Muscle layer of duodenum (tissue), 2 donors: ENCODE measurements around the gene ITGA2.

Source experiments
- H3K27ac ChIP-seq: one replicate; pipeline ENCODE4 v1.7.0; 2013; ENCODE audit warnings: mild to moderate bottlenecking, low read length
- H3K27me3 ChIP-seq: one replicate; pipeline ENCODE4 v1.7.0; 2013; ENCODE audit warnings: low read depth, mild to moderate bottlenecking, control low read depth, low read length
- H3K36me3 ChIP-seq, 2 donors: one replicate each; pipeline ENCODE4 v1.7.0; 2013; ENCODE audit warnings: low read length in 2 of 2, control low read depth in 1 of 2, mild to moderate bottlenecking in 1 of 2; ENCODE audit not compliant: insufficient read depth in 2 of 2, control insufficient read depth in 1 of 2
- H3K4me1 ChIP-seq, 2 donors: one replicate each; pipeline ENCODE4 v1.7.0; 2013; ENCODE audit warnings: low read length in 2 of 2, mild to moderate bottlenecking in 2 of 2, control low read depth in 1 of 2, moderate library complexity in 1 of 2; ENCODE audit not compliant: insufficient read depth in 2 of 2, control insufficient read depth in 1 of 2
- H3K4me3 ChIP-seq, 2 donors: one replicate each; pipeline ENCODE4 v1.7.0; 2013; ENCODE audit warnings: low read length in 2 of 2, low read depth in 1 of 2, mild to moderate bottlenecking in 1 of 2
- H3K9me3 ChIP-seq, 2 donors: one replicate each; pipeline ENCODE4 v1.7.0; 2013; ENCODE audit warnings: low read length in 2 of 2, control low read depth in 1 of 2, mild to moderate bottlenecking in 1 of 2; ENCODE audit not compliant: control insufficient read depth in 1 of 2
- donor health status: healthy.

Gene ITGA2

DNA sequence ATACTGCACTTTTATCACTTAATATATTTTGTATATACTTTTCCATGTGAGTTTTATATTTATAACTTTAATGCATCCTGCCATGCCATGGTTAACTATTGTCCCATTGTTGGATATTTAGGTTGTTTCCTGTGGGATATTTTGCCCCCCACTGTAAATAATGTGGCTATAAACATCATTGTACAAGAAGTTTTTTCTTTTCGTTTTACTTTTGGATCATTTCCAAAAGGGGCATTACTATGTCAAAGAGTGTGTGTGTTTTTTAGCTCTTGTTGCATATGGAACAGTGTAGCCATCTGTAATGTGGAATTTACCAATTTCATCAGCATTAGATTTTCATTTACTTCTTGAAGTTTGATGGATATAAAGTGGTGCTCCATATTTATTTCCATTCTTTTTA, 13.3 kb downstream of the ITGA2 start:
- Histone ChIP-seq H3K9me3 (no peaks in the 10 kb centered on the region), H3K27me3 (no peaks in the 10 kb centered on the region), H3K4me3 (no peak overlapping the region), H3K36me3 (no peaks in the 10 kb centered on the region), H3K4me1 (no peaks in the 10 kb centered on the region), H3K27ac (no peak overlapping the region)

DNA sequence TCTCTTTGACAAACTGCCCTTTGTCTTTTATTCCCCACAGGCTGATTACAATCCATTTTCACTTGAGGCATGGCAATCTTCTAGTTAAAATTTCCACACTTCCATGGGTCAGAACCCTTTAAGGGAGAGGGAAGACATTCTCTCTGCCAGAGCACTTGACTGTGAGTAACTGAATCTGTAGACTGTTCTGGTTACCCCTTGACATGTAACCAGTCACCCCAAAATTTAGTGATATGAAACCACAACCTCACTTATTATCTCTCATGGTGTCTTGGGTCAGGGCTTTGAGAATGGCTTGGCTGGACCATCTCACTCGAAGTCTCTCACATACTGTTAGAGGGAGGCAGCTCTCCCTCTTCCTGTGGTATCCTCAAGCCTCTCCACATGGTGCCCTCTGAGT, 14.0 kb downstream of the ITGA2 start:
- H3K4me1 ChIP-seq, result no peaks in the 10 kb centered on the region
- no peaks in the 10 kb centered on the region for H3K27me3 ChIP-seq
- no peaks in the 10 kb centered on the region for H3K36me3 ChIP-seq
- H3K9me3 ChIP-seq, result no peaks in the 10 kb centered on the region
- H3K27ac ChIP-seq, result no peak overlapping the region
- H3K4me3 ChIP-seq, result no peak overlapping the region

DNA sequence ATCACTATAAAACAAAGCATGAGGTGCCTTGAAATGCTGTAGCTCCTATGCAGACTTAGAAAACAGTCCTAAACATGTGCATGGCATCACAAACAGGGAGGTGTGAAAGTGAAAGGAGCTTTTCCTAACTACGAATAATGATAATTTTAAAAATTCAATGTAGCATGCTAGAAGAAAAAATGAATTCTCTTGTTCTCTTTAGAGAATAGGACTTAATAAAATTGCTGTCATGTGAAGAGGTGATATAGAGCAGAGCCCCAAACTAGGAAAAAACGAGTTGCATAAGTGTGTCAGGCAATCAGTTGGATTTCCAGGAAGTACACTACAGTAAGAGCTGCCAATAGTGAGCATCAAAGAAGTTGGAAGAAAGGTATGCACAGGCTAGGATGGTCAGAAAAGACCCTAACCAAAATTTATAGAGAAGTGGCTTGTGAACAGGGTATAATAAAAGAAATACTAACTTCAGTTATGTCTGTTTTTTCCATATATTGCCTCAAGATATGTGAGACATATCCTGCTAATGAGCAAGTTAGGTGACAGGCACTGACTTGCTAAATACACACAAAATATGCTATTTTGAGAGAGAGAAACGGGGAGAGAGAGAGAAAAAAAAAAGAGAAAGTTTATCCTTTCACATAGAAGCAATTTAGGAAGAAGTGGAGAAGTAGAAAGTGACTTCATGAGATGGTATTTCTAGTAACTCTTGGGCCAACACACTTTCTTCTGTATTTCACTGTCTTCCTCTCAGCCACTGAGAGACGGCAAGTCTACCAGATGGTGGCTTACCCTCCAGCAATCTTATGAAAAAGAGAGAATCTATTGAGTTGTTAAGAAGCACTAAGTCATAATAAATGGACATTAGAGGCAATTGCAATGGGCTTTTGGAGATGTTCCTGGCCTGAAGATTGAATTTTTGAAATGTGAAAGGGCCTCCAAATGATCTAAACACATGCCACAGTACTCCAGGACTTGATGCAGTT, 18.0 kb downstream of the ITGA2 start:
- H3K4me3 ChIP-seq, result peak overlapping the region in 1 of 2 donors; percentile 12
- no peaks in the 10 kb centered on the region for H3K36me3 ChIP-seq
- H3K4me1 ChIP-seq, result no peaks in the 10 kb centered on the region
- H3K27ac ChIP-seq, result no peak overlapping the region
- no peaks in the 10 kb centered on the region for H3K9me3 ChIP-seq
- no peaks in the 10 kb centered on the region for H3K27me3 ChIP-seq

DNA sequence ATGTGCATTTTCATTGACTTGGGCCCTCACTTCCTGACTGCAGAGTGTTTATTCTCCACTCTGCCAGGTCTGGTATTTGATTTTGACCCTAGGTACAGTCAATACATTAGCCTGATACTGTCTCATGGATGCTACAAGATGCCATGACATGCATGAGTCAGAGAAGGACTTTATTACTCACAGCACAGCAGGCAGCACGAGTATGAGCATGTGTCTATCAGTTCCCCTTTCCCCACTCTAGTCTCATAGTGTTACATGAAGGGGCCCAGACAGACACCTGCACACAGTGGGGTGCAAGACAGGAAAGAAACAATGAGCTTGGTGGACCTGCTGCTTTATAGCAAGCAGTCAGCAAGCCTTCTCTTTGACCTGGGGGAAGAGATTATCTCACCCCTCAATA, 19.6 kb downstream of the ITGA2 start:
- H3K27ac ChIP-seq, result no peak overlapping the region
- H3K9me3 ChIP-seq, result no peaks in the 10 kb centered on the region
- H3K4me3 ChIP-seq, result no peak overlapping the region
- no peaks in the 10 kb centered on the region for H3K4me1 ChIP-seq
- H3K27me3 ChIP-seq, result no peaks in the 10 kb centered on the region
- H3K36me3 ChIP-seq, result no peaks in the 10 kb centered on the region

DNA sequence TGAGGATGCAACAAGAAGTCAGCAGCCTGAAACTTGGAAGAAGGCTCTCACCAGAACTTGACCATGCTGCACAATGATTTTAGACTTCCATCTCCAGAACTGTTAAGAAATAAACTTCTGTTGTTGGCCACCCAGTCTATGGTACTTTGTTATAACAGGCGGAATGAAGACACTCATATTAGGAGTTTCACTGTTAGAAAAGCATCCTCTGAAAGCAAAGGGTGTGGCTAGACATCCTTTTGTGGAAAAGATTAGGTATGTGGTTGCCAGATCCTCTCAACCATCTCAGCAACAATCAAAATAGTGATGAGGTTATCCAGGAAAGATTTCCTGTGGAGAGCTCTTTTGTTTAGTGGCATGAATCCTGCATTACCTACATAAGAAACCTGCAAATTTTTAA, 20.7 kb downstream of the ITGA2 start:
- Histone ChIP-seq H3K9me3 (no peaks in the 10 kb centered on the region), H3K36me3 (no peaks in the 10 kb centered on the region), H3K27ac (no peak overlapping the region), H3K4me1 (no peaks in the 10 kb centered on the region), H3K27me3 (no peaks in the 10 kb centered on the region), H3K4me3 (no peak overlapping the region)

DNA sequence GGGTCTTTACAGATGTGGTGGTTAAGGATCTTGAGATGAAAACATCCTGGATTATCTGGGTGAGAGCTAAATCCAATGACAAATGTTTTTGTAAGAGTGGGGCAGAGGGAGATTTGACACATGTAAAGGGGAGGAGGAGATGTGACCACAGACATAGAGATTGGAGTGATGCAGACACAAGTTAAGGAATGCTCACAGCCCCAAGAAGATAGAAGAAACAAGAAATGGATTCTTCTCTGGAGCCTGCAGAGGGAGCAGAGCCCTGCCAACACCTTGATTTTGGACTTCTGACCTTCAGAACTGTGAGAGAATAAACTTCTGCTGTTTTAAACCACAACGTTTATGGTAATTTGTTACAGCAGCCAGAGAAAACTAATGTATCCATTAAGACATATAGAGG, 21.7 kb downstream of the ITGA2 start:
- no peaks in the 10 kb centered on the region for H3K36me3 ChIP-seq
- no peaks in the 10 kb centered on the region for H3K27me3 ChIP-seq
- no peaks in the 10 kb centered on the region for H3K9me3 ChIP-seq
- no peak overlapping the region for H3K4me3 ChIP-seq
- no peaks in the 10 kb centered on the region for H3K4me1 ChIP-seq
- no peak overlapping the region for H3K27ac ChIP-seq

DNA sequence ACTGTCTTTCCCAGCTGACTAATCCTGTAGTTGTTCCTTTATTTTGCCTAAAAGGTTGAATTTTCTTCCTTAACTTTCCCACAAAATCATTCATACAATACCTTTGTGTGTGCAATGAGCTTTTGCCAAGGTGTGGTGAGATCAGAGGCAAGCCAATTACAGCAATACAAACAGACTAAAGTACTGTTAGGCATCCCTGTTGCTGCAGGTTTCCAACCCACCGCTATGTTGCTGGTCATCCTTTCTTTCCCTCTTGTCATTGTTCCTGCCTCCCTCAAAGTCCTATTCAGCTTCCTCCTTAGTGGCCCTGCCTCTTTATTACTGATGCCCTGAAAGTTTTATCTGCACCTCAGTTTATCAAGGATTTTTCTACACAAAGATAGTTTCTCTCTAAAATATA, 22.1 kb downstream of the ITGA2 start:
- no peak overlapping the region for H3K27ac ChIP-seq
- H3K27me3 ChIP-seq, result no peaks in the 10 kb centered on the region
- no peak overlapping the region for H3K4me3 ChIP-seq
- H3K4me1 ChIP-seq, result no peaks in the 10 kb centered on the region
- no peaks in the 10 kb centered on the region for H3K36me3 ChIP-seq
- H3K9me3 ChIP-seq, result no peaks in the 10 kb centered on the region

DNA sequence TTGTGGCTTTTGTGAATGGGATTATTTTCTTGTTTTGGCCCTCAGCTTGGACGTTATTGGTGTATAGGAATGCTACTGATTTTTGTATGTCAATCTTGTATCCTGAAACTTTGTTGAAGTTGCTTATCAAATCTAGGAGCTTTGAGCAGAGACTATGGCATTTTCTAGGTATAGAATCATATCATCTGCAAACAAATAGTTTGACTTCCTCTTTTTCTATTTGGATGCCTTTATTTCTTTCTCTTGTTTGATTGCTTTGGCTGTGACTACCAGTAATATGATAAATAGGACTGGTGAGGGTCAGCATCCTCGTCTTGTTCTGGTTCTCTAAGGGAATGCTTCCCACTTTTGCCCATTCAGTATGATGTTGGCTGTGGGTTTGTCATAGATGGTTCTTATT, 24.7 kb downstream of the ITGA2 start:
- H3K27me3 ChIP-seq, result no peaks in the 10 kb centered on the region
- H3K4me3 ChIP-seq, result no peak overlapping the region
- H3K4me1 ChIP-seq, result no peaks in the 10 kb centered on the region
- no peaks in the 10 kb centered on the region for H3K9me3 ChIP-seq
- H3K27ac ChIP-seq, result no peak overlapping the region
- no peaks in the 10 kb centered on the region for H3K36me3 ChIP-seq

DNA sequence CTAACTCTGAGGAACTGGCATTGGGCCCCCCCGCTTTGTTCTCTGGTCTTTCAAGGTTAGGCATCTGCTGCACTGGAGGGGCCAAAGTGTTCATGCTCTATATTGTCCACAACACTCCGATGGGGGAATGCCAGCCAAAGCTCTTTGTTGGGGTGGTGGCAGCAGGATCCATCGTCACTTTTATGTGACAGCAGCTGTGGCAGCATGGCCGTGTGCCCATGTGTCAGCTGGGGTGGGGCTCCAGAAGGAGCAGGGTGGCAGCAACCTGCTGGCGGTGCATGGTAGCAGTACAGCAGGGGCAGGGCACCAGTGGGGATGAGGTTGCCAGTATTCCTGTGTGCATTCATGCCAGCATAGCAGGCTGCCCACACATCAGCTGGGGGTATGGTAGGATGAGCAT, 28.2 kb downstream of the ITGA2 start:
- H3K9me3 ChIP-seq, result no peaks in the 10 kb centered on the region
- H3K27ac ChIP-seq, result no peak overlapping the region
- no peaks in the 10 kb centered on the region for H3K36me3 ChIP-seq

DNA sequence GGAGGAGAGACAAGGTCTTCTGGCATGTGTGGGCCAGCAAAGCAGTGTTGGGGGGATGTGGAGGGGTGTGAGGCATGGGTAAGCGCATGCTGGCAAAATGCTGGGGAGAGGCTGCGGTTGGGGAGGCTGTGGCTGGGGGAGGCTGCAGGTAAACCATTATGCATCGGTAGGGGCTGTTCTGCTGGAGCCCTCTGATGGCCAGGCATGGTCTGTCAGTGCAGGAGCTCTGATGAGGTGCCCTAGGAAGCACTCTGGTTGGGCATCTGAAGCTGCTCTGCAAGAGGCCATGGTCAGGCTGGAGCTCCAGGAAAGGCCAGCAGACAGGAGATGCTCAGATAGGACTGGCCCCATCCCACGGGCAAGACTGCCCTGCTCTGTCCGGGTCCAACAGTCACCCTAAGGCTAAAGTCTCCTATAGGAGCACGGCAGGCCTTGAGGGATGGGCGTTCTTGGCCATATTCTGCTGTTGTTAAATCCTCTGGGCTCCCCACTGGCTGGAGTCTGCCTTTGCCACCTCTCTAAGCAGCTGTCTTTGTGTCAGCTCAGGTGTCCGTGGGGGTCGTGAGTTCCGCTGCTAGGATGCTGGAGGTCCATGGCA, 28.7 kb downstream of the ITGA2 start:
- Histone ChIP-seq H3K36me3 (no peaks in the 10 kb centered on the region), H3K27ac (no peak overlapping the region), H3K4me1 (no peaks in the 10 kb centered on the region), H3K27me3 (no peaks in the 10 kb centered on the region), H3K4me3 (no peak overlapping the region), H3K9me3 (no peaks in the 10 kb centered on the region)

More for the DNA sequence above, 28.2 kb downstream of the ITGA2 start:
- Histone ChIP-seq H3K4me1 (no peaks in the 10 kb centered on the region), H3K27me3 (no peaks in the 10 kb centered on the region), H3K4me3 (no peak overlapping the region)

DNA sequence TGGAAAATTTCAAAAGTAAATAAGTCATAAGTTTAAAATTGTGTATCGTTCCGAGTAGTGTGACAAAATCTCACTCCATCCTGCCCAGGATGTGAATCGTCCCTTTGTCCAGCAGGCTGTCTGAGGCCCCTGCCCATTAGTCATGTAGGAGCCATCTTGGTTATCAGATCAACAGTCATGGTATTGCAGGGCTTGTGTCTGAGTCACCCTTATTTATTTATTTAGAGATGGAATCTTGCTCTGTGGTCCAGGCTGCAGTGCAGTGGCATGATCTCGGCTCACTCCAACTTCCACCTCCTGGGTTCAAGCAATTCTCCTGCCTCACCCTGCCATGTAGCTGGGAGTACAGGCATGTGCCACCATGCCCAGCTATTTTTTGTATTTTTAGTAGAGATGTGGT, 30.2 kb downstream of the ITGA2 start:
- no peaks in the 10 kb centered on the region for H3K36me3 ChIP-seq
- no peaks in the 10 kb centered on the region for H3K4me1 ChIP-seq
- H3K27me3 ChIP-seq, result no peaks in the 10 kb centered on the region
- no peak overlapping the region for H3K4me3 ChIP-seq
- H3K9me3 ChIP-seq, result no peaks in the 10 kb centered on the region
- no peak overlapping the region for H3K27ac ChIP-seq
